Hippocampal formation (tissue), 2 donors: Measurements from ENCODE around the gene VWA5B1.

ENCODE experiments used
- DNase-seq, 2 donors: peaks; one replicate each; lab custom pipeline; 2025; lab: John Stamatoyannopoulos, UW

VWA5B1 gene

DNA sequence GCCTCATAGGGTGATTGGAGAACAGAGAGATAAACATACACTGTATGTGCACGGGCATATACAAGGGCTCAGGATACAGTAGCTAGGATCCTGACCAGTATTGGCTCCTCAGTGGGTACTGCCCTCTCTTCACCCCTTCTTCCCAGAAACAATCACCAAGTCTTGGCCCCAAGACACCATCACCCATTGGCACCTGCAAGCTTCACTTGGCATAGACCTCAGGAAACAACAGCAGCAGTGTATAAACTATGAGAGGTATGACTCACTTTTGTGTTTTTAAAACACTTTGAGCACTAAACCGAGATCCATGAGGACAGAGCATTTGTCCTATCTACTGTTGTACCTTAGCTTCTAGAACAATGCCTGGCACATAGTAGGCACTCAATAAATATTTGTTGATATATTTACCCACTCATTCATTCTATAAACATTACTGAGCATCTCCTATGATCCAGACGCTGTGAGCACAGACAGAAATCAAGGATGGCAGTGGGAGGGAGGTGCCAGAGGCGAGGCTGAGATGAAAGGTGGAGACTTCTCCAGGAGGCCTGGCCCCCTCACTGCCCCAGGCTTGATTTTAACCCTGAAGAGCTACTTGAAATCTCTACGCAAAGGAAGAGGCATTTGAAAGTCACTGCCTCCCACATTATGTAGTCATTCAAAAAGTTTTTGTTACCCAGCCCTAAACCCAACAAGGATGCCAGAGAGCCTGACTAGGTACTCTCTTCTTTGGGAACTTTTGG lies 100.1 kb downstream of the VWA5B1 start:
- DNase-seq = no peak

DNA sequence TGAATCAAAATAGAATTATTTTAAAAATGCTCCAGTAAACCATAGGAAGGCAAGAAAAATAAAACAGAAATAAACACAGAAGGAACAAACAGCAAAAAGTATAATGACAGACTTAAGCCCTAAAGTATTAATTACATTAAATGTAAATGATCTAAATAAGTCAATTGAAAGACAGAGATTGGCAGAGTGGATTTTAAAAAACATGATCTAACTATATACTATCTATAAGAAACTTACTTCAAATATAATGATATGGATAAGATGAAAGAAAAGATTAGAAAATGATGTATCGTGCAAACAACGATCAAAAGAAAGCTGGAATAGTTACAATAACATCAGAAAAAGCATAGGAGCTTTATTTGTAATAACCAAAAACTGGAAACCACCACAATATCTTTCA lies 104.6 kb downstream of the VWA5B1 start:
- DNase-seq = no peak

DNA sequence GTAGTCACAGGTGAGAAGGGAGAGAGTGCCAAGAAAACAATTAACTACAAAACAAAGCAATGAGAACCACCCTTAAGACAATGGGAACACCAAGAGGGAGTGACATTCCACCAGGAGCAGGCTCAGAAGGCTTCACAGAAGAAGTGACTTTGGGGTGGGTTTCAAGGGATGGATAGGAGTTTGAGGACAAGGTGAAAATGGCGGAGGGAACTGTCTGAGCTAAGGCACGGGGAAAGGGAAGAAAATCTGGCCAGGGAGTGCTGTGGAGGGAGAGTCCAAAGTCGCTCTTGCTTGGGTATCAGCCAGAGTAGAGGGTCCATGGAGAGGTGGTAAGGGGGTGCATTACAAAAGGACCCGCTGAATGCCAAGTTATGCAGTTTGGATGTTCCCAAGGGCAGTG lies 108.1 kb downstream of the VWA5B1 start:
- DNase-seq = no peak

DNA sequence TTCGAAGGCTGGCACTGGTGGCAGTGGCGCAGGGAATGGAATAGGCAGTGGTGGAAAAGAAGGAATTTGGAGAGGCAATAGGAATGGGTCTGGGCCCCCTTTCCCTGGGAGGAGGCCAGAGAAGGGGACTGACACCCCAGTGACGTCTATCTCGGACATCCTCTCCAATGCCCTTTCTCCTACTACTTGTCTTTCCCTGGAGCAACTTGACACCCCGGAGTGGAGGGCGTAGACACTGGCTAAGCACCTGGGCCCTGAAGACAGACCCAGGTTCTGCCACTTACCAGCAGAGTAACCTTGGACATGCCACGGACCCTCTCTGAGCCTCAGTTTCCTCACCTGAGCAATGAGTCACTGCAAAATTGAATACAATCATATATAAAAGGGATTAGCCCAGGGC lies 108.5 kb downstream of the VWA5B1 start:
- DNase-seq = no peak

DNA sequence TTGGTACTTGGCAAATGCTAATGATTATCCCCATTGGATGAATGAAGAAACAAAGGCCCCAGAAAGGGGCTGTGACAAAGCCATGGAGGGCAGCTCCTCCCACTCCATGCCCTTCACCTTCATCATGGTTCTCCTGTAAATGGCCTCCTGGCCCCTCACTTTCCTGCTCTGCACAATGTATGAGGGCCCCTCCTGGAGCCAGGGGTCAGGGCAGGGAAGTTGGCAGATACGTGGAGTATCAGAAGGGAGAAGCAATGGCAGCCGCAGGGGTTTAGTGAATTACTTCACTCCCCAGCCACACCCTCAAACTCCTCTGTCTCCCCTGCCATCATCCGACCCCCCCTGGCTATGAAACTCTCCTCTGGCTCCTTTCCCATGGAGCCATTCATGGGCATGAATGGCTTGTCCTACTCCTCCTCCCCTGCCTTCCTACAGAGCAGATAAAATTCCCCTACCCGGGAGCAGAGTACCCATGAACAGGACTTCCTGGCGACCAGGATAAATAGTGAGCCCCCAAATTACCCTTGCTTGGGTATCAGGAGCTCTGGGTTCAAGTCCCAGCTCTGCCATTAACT lies 109.0 kb downstream of the VWA5B1 start:
- DNase-seq = no peak

DNA sequence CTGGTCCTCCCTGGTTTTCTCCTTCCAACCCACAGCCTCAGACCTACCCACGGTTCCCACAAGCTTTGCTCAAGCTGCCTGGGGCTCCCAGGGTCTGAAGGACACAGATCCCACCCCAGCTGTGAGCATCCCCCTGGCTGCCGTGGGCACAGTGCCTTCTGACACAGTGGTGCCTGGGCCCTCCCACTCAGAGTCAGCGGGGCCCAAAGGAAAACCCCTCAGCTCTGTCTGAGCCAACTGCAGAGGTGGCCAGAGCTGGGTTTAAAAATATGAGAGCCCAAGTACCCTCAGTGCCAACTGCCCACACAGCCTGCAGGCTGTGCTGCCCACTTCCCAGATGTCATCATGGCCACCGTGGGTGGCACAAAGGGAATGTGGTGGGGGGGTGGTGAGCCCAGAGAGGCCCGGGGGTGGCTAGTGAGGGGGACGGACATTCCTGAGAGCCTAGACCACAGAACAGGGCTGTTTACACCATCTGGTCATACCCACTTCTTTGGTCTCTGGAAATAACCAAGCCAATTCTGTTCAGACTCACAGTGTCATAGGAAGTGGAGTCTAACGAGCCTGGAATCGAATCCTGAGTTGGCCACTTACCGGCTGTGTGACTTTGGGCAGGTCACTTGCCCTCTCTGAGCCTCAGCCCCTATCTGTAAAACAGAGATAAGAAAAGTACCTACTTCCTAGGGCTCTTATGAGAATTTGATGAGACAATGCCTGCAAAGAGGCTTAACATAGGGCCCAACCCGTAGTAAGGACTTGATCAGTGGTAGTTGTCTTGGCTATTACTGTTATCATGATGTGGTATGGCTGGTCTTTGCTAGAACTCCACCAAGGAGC lies 109.9 kb downstream of the VWA5B1 start:
- DNase-seq = no peak

DNA sequence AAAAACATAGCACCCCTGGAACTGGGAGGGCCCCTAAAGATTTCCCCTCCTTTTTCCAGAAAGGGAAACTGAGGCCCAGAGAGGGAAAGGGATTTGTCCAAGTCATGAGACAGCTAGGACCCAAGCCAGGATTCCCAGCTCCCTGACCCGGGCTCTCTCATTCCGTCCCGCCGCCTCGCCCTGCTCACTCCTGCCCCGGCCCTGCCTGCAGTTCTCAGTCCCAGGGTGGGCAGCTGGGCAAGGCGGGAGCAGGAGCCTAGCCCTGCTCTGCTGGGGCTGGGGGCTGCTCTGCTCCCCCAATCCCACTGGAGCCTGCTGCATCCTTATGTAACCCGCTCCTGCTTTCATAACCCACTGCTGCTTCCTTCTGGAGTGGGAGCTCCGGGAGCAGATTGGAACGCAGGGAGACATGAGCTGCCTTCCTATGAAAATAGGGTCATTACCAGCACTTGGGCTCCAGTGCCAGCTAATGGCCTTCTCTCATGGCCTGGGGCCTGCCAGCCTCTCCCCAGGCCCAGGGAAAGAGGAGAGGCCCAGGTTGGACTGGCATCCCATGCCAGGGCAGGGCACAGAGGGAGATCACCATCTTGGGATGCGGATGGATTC lies 110.8 kb downstream of the VWA5B1 start:
- no peak for DNase-seq

DNA sequence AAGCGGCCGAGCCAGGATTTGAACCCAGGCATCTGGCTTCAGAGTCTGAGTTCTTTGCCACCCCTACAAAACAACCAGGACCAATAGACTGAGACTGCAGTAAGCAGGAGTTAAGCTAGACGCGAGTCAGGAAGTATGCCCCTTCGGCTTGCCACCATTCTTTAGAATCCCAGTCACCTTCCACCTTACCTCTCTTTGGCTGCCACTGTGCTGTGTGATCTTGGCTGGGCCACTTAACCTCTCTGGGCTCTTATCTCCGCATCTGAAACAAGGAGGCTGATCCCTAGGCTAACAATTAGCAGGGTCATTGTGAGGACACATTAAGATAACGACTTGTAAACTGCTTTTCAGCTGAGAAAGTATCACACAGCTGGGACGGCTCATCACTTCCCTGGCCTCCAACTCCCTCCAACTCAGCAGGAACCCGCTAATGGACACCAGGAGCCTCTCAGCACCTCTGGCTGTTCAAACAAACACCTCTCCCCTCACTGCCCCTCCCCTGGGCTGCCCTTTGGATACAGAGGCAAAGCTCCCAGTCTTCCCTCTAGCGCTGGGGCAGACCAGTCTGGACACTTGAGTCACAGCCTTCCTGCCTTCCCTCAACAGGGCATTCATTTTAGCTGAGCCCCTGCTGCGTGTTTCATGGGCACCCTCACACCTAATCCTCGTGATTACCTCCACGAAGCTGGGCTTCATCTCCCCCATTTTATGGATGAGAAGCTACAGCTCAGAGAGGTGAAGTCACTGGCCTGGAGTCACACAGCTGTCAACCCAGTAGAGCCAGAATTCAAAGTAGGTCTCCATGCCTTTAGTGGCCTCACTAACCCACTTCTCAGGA lies 112.1 kb downstream of the VWA5B1 start:
- DNase-seq = no peak

DNA sequence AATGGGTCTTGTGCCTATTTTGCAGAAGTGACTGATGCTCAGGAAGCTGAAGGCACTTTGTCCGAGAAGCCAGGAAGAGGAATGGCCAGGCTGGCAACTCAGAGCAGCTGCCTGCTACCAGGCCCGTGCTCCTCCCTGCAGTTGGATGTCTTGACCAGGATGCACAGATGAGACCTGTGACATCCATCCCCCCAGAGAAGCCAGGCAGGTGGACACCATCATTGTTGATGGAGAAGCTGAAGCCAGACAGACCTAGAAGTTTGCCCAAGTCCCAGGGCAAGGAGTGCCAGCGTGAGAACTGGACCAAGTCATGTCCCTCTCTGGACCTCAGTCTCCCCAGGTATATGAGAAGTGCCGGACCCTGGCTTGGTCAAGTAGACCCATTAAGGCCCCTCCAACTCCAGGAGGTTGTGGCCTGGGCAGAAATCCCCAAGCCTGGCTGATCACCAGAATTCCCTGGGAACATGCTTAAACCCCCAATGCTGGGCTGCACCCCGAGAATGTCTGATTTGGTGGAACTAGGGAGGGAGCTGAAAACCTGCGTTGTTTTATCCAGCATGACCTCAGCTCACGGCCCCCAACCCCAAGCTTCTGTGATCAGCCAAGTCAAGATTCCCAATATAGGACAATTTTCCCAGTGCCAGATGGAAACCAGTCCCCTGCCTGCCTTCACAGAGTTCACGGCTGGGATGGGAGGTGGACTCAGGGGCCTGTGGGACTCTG lies 112.9 kb downstream of the VWA5B1 start:
- no peak for DNase-seq

DNA sequence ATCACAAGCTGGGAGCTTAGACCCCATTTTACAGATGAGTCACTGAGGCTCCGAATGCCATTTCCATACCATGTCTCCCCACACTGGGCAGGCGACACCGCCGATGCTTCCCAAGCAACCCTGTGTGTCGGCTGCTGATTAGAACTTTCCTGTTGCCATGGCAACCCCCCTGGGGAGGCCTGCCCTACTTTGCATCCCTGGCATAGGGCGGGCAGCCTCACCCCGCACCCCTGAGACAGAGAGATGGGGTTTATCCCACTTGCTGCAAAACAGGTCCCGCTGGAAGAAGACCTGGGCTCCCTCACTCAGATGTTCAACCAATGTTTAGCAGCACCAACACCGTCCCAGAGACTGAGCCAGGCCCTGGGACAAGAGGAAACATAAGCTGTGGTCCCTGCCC lies 113.8 kb downstream of the VWA5B1 start:
- DNase-seq = no peak
